ENCODE results near the gene FBXL14.

The FBXL14 gene

GRCh38 chr12:1633459-1633858 lies 39.1 kb upstream of the FBXL14 start:
- H3K4me1 ChIP-seq (ENCODE audit: control insufficient read depth, low read depth, low read length), result peaks cover 15% of the 10 kb centered on the region
- H3K9ac ChIP-seq (ENCODE audit: low read length), result no peak overlapping the region
- H3K9me3 ChIP-seq (ENCODE audit: control insufficient read depth, low read depth, low read length), result no peaks in the 10 kb centered on the region
- H3K36me3 ChIP-seq (ENCODE audit: control insufficient read depth, low read depth, low read length), result no peaks in the 10 kb centered on the region
- peaks cover 72% of the 10 kb centered on the region for H3K27me3 ChIP-seq (ENCODE audit: control insufficient read depth, insufficient read depth, low read length)
- no peak overlapping the region for H3K4me3 ChIP-seq (ENCODE audit: low read length)
- H3K27ac ChIP-seq (ENCODE audit: low read length), result no peak overlapping the region

- peaks cover 80% of the 10 kb centered on the region for H3K27me3 ChIP-seq (ENCODE audit: control insufficient read depth, insufficient read depth, low read length)
- peaks cover 15% of the 10 kb centered on the region for H3K4me1 ChIP-seq (ENCODE audit: control insufficient read depth, low read depth, low read length)
- no peak overlapping the region for H3K9ac ChIP-seq (ENCODE audit: low read length)
- no peak overlapping the region for H3K27ac ChIP-seq (ENCODE audit: low read length)
- H3K36me3 ChIP-seq (ENCODE audit: control insufficient read depth, low read depth, low read length), result no peaks in the 10 kb centered on the region
- no peak overlapping the region for H3K4me3 ChIP-seq (ENCODE audit: low read length)
- no peaks in the 10 kb centered on the region for H3K9me3 ChIP-seq (ENCODE audit: control insufficient read depth, low read depth, low read length)
These were observed 38.3 kb upstream of the FBXL14 start for GRCh38 chr12:1632702-1633101.

- Histone ChIP-seq H3K4me1 (ENCODE audit: control insufficient read depth, low read depth, low read length) (peaks cover 15% of the 10 kb centered on the region), H3K36me3 (ENCODE audit: control insufficient read depth, low read depth, low read length) (no peaks in the 10 kb centered on the region), H3K27ac (ENCODE audit: low read length) (no peak overlapping the region), H3K9ac (ENCODE audit: low read length) (no peak overlapping the region), H3K9me3 (ENCODE audit: control insufficient read depth, low read depth, low read length) (no peaks in the 10 kb centered on the region), H3K4me3 (ENCODE audit: low read length) (peak overlapping the region; percentile 56), H3K27me3 (ENCODE audit: control insufficient read depth, insufficient read depth, low read length) (peaks cover 89% of the 10 kb centered on the region)
These were observed 36.6 kb upstream of the FBXL14 start for GRCh38 chr12:1630827-1631591.

GRCh38 chr12:1630133-1630826 lies 35.9 kb upstream of the FBXL14 start:
- Histone ChIP-seq H3K36me3 (ENCODE audit: control insufficient read depth, low read depth, low read length) (no peaks in the 10 kb centered on the region), H3K27me3 (ENCODE audit: control insufficient read depth, insufficient read depth, low read length) (peaks cover 85% of the 10 kb centered on the region), H3K27ac (ENCODE audit: low read length) (no peak overlapping the region), H3K4me3 (ENCODE audit: low read length) (peak overlapping the region; percentile 56), H3K9ac (ENCODE audit: low read length) (no peak overlapping the region), H3K4me1 (ENCODE audit: control insufficient read depth, low read depth, low read length) (peaks cover 15% of the 10 kb centered on the region), H3K9me3 (ENCODE audit: control insufficient read depth, low read depth, low read length) (no peaks in the 10 kb centered on the region)

GRCh38 chr12:1629338-1630132 lies 35.2 kb upstream of the FBXL14 start:
- Histone ChIP-seq H3K4me3 (ENCODE audit: low read length) (peak overlapping the region; percentile 56), H3K27ac (ENCODE audit: low read length) (no peak overlapping the region), H3K36me3 (ENCODE audit: control insufficient read depth, low read depth, low read length) (no peaks in the 10 kb centered on the region), H3K9me3 (ENCODE audit: control insufficient read depth, low read depth, low read length) (no peaks in the 10 kb centered on the region), H3K9ac (ENCODE audit: low read length) (no peak overlapping the region), H3K4me1 (ENCODE audit: control insufficient read depth, low read depth, low read length) (peaks cover 15% of the 10 kb centered on the region), H3K27me3 (ENCODE audit: control insufficient read depth, insufficient read depth, low read length) (peaks cover 78% of the 10 kb centered on the region)

- H3K4me3 ChIP-seq (ENCODE audit: low read length), result peak within 1 kb of the TSS; percentile 56
- no peaks in the 10 kb centered on the region for H3K9me3 ChIP-seq (ENCODE audit: control insufficient read depth, low read depth, low read length)
- H3K36me3 ChIP-seq (ENCODE audit: control insufficient read depth, low read depth, low read length), result no peaks in the 10 kb centered on the region
- peaks cover 15% of the 10 kb centered on the region for H3K4me1 ChIP-seq (ENCODE audit: control insufficient read depth, low read depth, low read length)
- no peak within 1 kb of the TSS for H3K27ac ChIP-seq (ENCODE audit: low read length)
- no peak within 1 kb of the TSS for H3K9ac ChIP-seq (ENCODE audit: low read length)
- peaks cover 70% of the 10 kb centered on the region for H3K27me3 ChIP-seq (ENCODE audit: control insufficient read depth, insufficient read depth, low read length)
These were observed 34.4 kb upstream of the FBXL14 start, which contains the start of gene WNT5B for GRCh38 chr12:1628666-1629337. Gene WNT5B, plus strand, starts transcription at chr12:1629231. Its CDS starts 2,124 bp downstream, at chr12:1631355.

GRCh38 chr12:1622406-1622805 lies 28.0 kb upstream of the FBXL14 start:
- Histone ChIP-seq H3K9ac (ENCODE audit: low read length) (no peak overlapping the region), H3K27me3 (ENCODE audit: control insufficient read depth, insufficient read depth, low read length) (peaks cover 6% of the 10 kb centered on the region), H3K4me1 (ENCODE audit: control insufficient read depth, low read depth, low read length) (no peaks in the 10 kb centered on the region), H3K27ac (ENCODE audit: low read length) (no peak overlapping the region), H3K36me3 (ENCODE audit: control insufficient read depth, low read depth, low read length) (no peaks in the 10 kb centered on the region), H3K9me3 (ENCODE audit: control insufficient read depth, low read depth, low read length) (no peaks in the 10 kb centered on the region), H3K4me3 (ENCODE audit: low read length) (no peak overlapping the region)

- H3K27ac ChIP-seq (ENCODE audit: low read length), result no peak overlapping the region
- no peaks in the 10 kb centered on the region for H3K4me1 ChIP-seq (ENCODE audit: control insufficient read depth, low read depth, low read length)
- no peak overlapping the region for H3K9ac ChIP-seq (ENCODE audit: low read length)
- no peaks in the 10 kb centered on the region for H3K9me3 ChIP-seq (ENCODE audit: control insufficient read depth, low read depth, low read length)
- no peaks in the 10 kb centered on the region for H3K36me3 ChIP-seq (ENCODE audit: control insufficient read depth, low read depth, low read length)
- H3K27me3 ChIP-seq (ENCODE audit: control insufficient read depth, insufficient read depth, low read length), result no peaks in the 10 kb centered on the region
- H3K4me3 ChIP-seq (ENCODE audit: low read length), result no peak overlapping the region
These were observed 25.7 kb upstream of the FBXL14 start for GRCh38 chr12:1620092-1620491.

GRCh38 chr12:1619587-1619986 lies 25.2 kb upstream of the FBXL14 start:
- Histone ChIP-seq H3K36me3 (ENCODE audit: control insufficient read depth, low read depth, low read length) (no peaks in the 10 kb centered on the region), H3K27ac (ENCODE audit: low read length) (no peak overlapping the region), H3K9me3 (ENCODE audit: control insufficient read depth, low read depth, low read length) (no peaks in the 10 kb centered on the region), H3K4me1 (ENCODE audit: control insufficient read depth, low read depth, low read length) (no peaks in the 10 kb centered on the region), H3K27me3 (ENCODE audit: control insufficient read depth, insufficient read depth, low read length) (no peaks in the 10 kb centered on the region), H3K9ac (ENCODE audit: low read length) (no peak overlapping the region), H3K4me3 (ENCODE audit: low read length) (no peak overlapping the region)

- Histone ChIP-seq H3K4me3 (ENCODE audit: low read length) (no peak overlapping the region), H3K4me1 (ENCODE audit: control insufficient read depth, low read depth, low read length) (no peaks in the 10 kb centered on the region), H3K9ac (ENCODE audit: low read length) (no peak overlapping the region), H3K27me3 (ENCODE audit: control insufficient read depth, insufficient read depth, low read length) (no peaks in the 10 kb centered on the region), H3K9me3 (ENCODE audit: control insufficient read depth, low read depth, low read length) (no peaks in the 10 kb centered on the region), H3K36me3 (ENCODE audit: control insufficient read depth, low read depth, low read length) (no peaks in the 10 kb centered on the region), H3K27ac (ENCODE audit: low read length) (no peak overlapping the region)
These were observed 24.8 kb upstream of the FBXL14 start for GRCh38 chr12:1619159-1619558.

GRCh38 chr12:1618489-1618888 lies 24.1 kb upstream of the FBXL14 start:
- Histone ChIP-seq H3K27ac (ENCODE audit: low read length) (no peak overlapping the region), H3K9ac (ENCODE audit: low read length) (no peak overlapping the region), H3K9me3 (ENCODE audit: control insufficient read depth, low read depth, low read length) (no peaks in the 10 kb centered on the region), H3K4me3 (ENCODE audit: low read length) (no peak overlapping the region), H3K36me3 (ENCODE audit: control insufficient read depth, low read depth, low read length) (no peaks in the 10 kb centered on the region), H3K27me3 (ENCODE audit: control insufficient read depth, insufficient read depth, low read length) (no peaks in the 10 kb centered on the region), H3K4me1 (ENCODE audit: control insufficient read depth, low read depth, low read length) (no peaks in the 10 kb centered on the region)

Measured in iPS-18a (cell line).